Left ventricle myocardium superior (tissue), 1 donor: ENCODE data around the gene GSAP. TPM values are rescaled to one million over a fixed set of nuclear protein-coding genes. Genes with fewer than 3 reads are reported as not detected.
A peak's percentile ranks its signal among the peaks of the same experiment; 100 is the strongest.
"Not testable (repeated sequence)": the region's sequence is repeated elsewhere in the genome, so short reads cannot be mapped to it uniquely, and the experiment has no call there.

Experiments
- ATAC-seq: fragments of 200-7000 bp; cut with Tn5 transposase; one replicate; pipeline ENCODE4 v1.9.1; 2020; ENCODE audit warnings: mild to moderate bottlenecking, moderate library complexity
- DNase-seq: peaks from one replicate; pipeline ENCODE4 v3.0.0-alpha.2; 2020
- intact Hi-C: fragments of 100-400 bp; cut with micrococcal nuclease; formaldehyde crosslinking; loops from one replicate; pipeline ENCODE4 v1.11.0; 2022
- total RNA-seq: library from RNA; stranded (reverse); fragmentation: NEBNext Ultra II Directional; extraction: Animal tissue kit (Norgen Biotek cat#: 25700); gene quantifications from one replicate; pipeline ENCODE4 v1.2.1, GENCODE V29; 2021
- donor health status: DM: no; HTN: yes; CAD: no; lungs with severe emphysema.

GSAP gene
- total RNA-seq, 1 donor from 2014 or later = 7.8 TPM

GRCh38 chr7:77339726-77340125 lies 76.4 kb downstream of the GSAP start:
- intact Hi-C loops = no loop called here
- no peak for DNase-seq
- no peak for ATAC-seq

- intact Hi-C loops = no loop called here
- ATAC-seq (no peak), DNase-seq (no peak)
These were observed 77.1 kb downstream of the GSAP start for GRCh38 chr7:77338883-77339629.

GRCh38 chr7:77338260-77338659 lies 77.9 kb downstream of the GSAP start:
- ATAC-seq = no peak
- DNase-seq = no peak
- intact Hi-C loops = no loop called here

GRCh38 chr7:77337456-77337990 lies 78.6 kb downstream of the GSAP start:
- ATAC-seq (no peak), DNase-seq (no peak)
- intact Hi-C loops = no loop called here

GRCh38 chr7:77335581-77335980 lies 80.6 kb downstream of the GSAP start:
- ATAC-seq = no peak
- DNase-seq = no peak
- intact Hi-C loops = no loop called here

GRCh38 chr7:77334039-77334438 lies 82.1 kb downstream of the GSAP start:
- ATAC-seq, intact Hi-C loops, DNase-seq: not testable (repeated sequence)

DNA sequence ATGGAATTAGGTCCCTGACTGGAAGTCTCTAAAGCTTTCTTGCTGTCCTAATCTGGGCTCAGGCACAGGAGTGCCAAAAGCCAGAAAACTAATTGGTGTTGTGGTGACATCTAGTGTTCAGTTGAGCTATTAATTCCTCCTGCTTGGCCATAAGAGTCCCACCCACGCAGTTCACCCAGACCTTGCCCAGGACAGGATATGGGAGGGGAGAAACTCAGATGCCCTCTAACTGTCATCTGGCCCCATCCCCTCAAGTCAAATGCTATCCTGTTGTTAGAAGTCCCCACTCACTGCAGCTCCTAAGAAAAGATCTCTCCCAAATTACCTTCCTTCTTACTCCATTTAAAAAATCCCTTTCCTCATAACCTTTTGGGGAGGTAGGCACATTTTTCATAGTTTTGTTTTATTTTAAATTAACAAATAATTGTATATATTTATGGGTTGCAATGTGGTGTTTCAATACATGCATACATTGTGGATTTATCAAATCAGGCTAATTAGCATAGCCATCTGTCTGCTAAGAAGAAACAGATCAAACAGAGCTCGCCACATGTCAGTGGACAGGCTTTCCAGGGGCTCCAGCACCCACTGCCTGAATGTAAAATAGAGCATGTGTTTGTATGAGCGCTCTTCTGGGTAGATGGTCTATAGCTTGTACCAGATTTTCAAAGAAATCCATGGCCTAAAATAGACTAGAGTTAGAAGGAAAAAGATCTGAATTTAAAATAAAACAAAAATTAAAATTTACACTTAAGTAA lies 84.0 kb downstream of the GSAP start:
- peak; percentile 56 for DNase-seq
- ATAC-seq = peak; percentile 93
- intact Hi-C loops = no loop called here

- intact Hi-C loops = no loop called here
- peak; percentile 33 for ATAC-seq
- no peak for DNase-seq
These were observed 85.8 kb downstream of the GSAP start for GRCh38 chr7:77330169-77330882.

DNA sequence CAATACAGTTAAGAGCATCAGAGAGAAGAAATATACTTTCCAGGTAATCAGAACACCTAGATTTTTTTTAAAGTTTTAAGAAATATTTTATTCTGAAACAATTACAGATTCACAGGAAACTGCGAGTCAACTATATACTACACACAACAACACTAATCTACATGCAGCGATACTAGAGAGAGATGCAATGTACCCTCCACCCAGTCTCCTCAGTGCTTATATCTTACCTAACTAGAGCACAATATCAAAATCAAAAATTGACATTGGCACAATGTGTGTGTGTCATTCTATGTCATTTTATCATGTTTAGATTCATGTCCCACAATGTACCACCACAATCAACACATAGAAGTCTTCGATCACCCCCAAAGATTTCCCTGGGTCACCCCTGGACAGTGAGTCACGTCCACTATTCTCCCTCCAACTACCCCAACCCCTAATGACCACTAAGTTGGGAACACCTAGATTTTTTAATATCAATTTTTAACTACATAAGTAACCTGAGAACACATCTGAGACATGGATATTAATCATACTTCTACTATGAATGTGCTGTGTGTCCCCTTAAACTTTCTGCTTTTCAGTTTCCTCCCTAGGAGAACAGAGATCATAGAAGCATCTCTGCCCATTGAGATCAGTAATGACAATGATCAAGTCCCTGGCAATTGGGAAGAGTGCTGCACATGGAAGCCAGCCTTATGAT lies 86.5 kb downstream of the GSAP start:
- no peak for ATAC-seq
- intact Hi-C loops = loop anchor here (5.0 kb wide), 1 partner anchor 82 kb away; no protein-coding TSS in a partner anchor
- no peak for DNase-seq

DNA sequence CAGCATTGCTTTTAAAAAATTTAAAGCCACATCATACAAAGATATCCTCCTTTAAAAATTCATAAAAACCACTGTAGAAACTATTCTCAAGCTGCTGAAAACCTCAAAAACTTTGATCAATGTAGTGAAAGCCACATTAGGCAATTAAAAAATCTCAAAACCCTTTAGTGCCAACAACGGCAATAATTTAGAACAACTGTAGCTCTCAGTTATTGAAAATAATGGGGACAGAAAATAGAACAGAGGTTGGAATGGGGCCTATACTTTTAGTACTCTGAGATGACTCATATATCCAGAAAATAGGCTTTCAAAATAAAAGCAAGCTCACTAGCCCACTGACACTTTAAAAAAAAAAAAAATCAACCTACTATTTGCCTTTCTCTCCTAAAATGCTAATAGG lies 87.5 kb downstream of the GSAP start:
- intact Hi-C loops = loop anchor here (5.0 kb wide), 1 partner anchor 81 kb away; no protein-coding TSS in a partner anchor

GRCh38 chr7:77327932-77328628 lies 88.1 kb downstream of the GSAP start:
- DNase-seq (peak; percentile 42), ATAC-seq (peak; percentile 35)
- intact Hi-C loops = loop anchor here (5.0 kb wide), 1 partner anchor 81 kb away; no protein-coding TSS in a partner anchor

More for the DNA sequence above, 87.5 kb downstream of the GSAP start:
- ATAC-seq (no peak), DNase-seq (no peak)

DNA sequence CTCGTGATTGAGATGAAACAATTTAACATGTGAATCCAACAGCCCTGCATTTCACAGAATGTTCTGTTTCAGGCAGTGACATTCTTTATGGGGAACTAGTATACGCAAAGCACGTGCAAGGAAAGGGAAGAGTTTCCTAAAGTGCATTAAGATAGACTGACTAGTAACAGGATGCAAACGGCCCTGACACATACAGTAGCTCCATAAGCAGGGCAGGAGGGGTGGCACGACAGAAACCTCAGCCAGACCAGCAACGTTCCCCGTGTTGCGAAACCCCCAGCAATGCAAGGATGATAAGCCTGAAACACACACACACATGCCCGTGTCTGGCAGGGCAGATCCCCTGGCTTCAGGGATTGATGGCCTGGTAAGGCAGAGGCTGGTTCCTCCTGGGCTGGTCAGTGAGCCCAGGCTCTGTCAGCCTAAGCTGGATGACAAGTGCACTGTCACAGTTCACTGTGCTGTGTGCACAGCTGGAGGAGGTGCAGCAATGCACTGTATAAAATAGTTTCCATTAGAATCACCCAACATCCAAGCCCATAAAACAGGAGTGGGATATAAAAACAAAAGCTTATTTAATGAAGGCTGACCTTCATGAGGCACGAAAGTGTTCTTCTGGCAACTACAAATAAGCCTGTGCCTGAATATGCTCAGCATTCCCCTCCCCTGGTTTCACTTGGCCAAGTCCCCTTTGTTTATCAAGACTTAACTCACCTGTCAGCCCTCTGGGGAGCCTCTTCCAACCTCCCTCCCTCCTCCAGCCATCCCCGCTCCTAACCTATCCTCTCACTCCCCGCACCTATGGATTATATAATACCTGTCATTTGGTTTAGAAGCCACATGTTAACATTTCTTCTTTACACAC lies 88.8 kb downstream of the GSAP start:
- ATAC-seq (peak; percentile 56), DNase-seq (peak; percentile 49)
- intact Hi-C loops = loop anchor here (5.0 kb wide), 1 partner anchor 80 kb away; no protein-coding TSS in a partner anchor

DNA sequence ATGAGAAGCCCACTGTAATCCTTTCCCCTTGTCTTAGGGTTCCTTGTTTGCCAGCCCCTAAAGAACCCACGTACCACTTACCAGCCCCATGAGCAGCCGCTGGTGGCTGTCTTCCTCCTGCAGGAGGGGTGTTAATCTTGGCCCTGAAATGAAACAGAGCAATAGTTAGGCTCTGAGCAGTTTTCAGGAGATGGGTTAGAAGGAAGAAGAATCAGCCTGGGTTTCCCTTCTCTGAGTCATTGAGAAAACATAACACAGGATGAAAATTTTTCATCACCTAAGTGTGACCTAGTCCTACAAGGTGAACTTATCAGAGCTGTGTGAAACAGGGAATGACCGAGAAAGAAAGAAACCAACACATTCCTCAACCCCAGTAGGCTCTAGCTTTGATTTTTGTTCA lies 90.0 kb downstream of the GSAP start:
- no peak for DNase-seq
- intact Hi-C loops = loop anchor here (5.0 kb wide), 1 partner anchor 79 kb away; no protein-coding TSS in a partner anchor
- ATAC-seq = no peak

GRCh38 chr7:77321300-77321699 lies 94.8 kb downstream of the GSAP start:
- DNase-seq = no peak
- ATAC-seq = peak; percentile 38
- intact Hi-C loops = no loop called here

DNA sequence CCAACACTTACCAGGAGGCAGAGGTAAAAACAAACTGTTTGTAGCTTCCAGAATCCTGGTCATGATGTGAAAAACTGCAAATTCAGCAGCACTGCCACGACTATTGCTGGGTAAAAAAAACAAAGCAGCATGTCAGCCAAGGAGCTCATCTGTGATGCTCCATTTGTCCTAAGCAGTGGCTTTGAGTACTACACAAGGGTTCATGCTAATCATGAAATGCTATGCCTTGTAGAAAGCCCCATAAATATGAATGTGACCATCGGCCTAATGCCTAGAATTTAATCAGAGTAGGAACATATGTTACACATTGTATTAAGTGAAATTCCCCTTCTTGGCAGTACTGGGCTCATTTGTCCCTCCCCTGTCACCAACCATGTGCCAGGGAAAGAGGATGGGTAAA lies 95.4 kb downstream of the GSAP start:
- no peak for ATAC-seq
- no peak for DNase-seq
- intact Hi-C loops = no loop called here

DNA sequence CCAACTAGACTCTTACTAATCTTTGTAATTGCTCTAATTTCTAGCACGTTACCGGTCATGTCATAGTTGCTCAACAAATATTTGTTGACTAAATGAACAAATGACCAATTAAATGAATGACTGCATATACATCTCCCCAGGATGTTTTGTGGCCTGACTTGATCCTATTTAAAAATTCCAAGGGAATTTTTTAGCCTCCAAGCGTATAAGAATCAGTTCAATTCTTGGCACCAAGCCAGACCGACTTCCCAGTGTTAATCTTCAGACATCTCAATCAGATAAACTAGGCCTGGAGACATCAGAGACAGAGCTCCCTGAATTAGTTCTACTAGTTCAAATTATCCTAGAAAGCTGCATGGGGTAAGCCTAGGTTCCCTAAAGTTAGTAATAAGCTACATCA lies 96.0 kb downstream of the GSAP start:
- ATAC-seq (no peak), DNase-seq (no peak)
- intact Hi-C loops = no loop called here

- intact Hi-C loops = no loop called here
- ATAC-seq (no peak), DNase-seq (no peak)
These were observed 98.1 kb downstream of the GSAP start for GRCh38 chr7:77318019-77318418.
